Esophagus muscularis mucosa (tissue), 3 donors: ENCODE results near the gene BACE1.

Source experiments
- CTCF ChIP-seq, 3 experiments: fragments of 200-600 bp in 2 of 3; fragments of 450-650 bp in 1 of 3; sonication (generic) in 2 of 3; IDR thresholded peaks; one replicate each; pipeline ENCODE4 v1.5.1; 2017 to 2019; ENCODE audit warnings: antibody characterized with exemption in 3 of 3, mild to moderate bottlenecking in 2 of 3, moderate library complexity in 1 of 3
- POLR2A ChIP-seq: fragments of 450-650 bp; IDR thresholded peaks from one replicate; pipeline ENCODE4 v1.6.1; 2017; ENCODE audit warnings: antibody characterized with exemption, moderate library complexity, mild to moderate bottlenecking, low read depth
- POLR2AphosphoS5 ChIP-seq, 2 donors: sonication (generic); formaldehyde crosslinking; IDR thresholded peaks; one replicate each; pipeline ENCODE4 v1.6.1; 2017; ENCODE audit warnings: antibody characterized with exemption in 2 of 2

- TF ChIP-seq CTCF (IDR thresholded peaks at IDR 0.05) (no peak), POLR2A (no peak), POLR2AphosphoS5 (IDR thresholded peaks at IDR 0.05) (no peak)
These were observed 19.3 kb upstream of the BACE1 start for GRCh38 chr11:117335399-117335798.
